HEK293 (cell line): Measurements from ENCODE around the gene MYL10.

Experiments
- ATF2 ChIP-seq: fragments of 450-650 bp; formaldehyde crosslinking; IDR thresholded peaks from 2 replicates; pipeline ENCODE4 v1.5.1; 2016; ENCODE audit warnings: missing biosample characterization, missing genetic modification characterization, low read depth
- MZF1 ChIP-seq: fragments of 450-650 bp; formaldehyde crosslinking; IDR thresholded peaks from 2 replicates; pipeline ENCODE4 v1.5.1; 2017; ENCODE audit warnings: missing biosample characterization, missing genetic modification characterization, borderline replicate concordance
- OVOL3 ChIP-seq: fragments of 450-650 bp; formaldehyde crosslinking; IDR thresholded peaks from 2 replicates; pipeline ENCODE4 v1.5.1; 2016; ENCODE audit warnings: missing biosample characterization, missing genetic modification characterization
- PRDM2 ChIP-seq: fragments of 450-650 bp; formaldehyde crosslinking; IDR thresholded peaks from 2 replicates; pipeline ENCODE4 v1.5.1; 2016; ENCODE audit warnings: missing biosample characterization, missing genetic modification characterization, borderline replicate concordance
- RBAK ChIP-seq: fragments of 450-650 bp; formaldehyde crosslinking; IDR thresholded peaks from 2 replicates; pipeline ENCODE4 v1.5.1; 2016; ENCODE audit warnings: missing biosample characterization, missing genetic modification characterization
- SCRT1 ChIP-seq: fragments of 450-650 bp; formaldehyde crosslinking; IDR thresholded peaks from 2 replicates; pipeline ENCODE4 v1.5.1; 2016; ENCODE audit warnings: missing biosample characterization, missing genetic modification characterization, borderline replicate concordance
- SCRT2 ChIP-seq: fragments of 450-650 bp; formaldehyde crosslinking; IDR thresholded peaks from 2 replicates; pipeline ENCODE4 v1.5.1; 2016; ENCODE audit warnings: missing biosample characterization, missing genetic modification characterization
- SP2 ChIP-seq: fragments of 450-650 bp; formaldehyde crosslinking; IDR thresholded peaks from 2 replicates; pipeline ENCODE4 v1.5.1; 2016; ENCODE audit warnings: missing biosample characterization, missing genetic modification characterization
- TRIM28 ChIP-seq: IDR thresholded peaks from 2 replicates; pipeline ENCODE4 v1.6.1; 2011; ENCODE audit warnings: low read length, control low read depth, borderline replicate concordance
- ZBTB26 ChIP-seq: fragments of 450-650 bp; formaldehyde crosslinking; optimal IDR thresholded peaks from 2 replicates; pipeline ENCODE3; 2016; ENCODE audit warnings: missing biosample characterization, mild to moderate bottlenecking, missing genetic modification characterization
- ZBTB48 ChIP-seq: fragments of 450-650 bp; formaldehyde crosslinking; IDR thresholded peaks from 2 replicates; pipeline ENCODE4 v1.5.1; 2016; ENCODE audit warnings: missing biosample characterization, missing genetic modification characterization
- ZNF174 ChIP-seq: fragments of 450-650 bp; formaldehyde crosslinking; IDR thresholded peaks from 2 replicates; pipeline ENCODE4 v1.5.0; 2017; ENCODE audit warnings: missing biosample characterization, mild to moderate bottlenecking, missing genetic modification characterization
- ZNF19 ChIP-seq: fragments of 450-650 bp; formaldehyde crosslinking; IDR thresholded peaks from 2 replicates; pipeline ENCODE4; 2016; ENCODE audit warnings: missing biosample characterization, missing genetic modification characterization, low read depth
- ZNF202 ChIP-seq: fragments of 450-650 bp; formaldehyde crosslinking; IDR thresholded peaks from 2 replicates; pipeline ENCODE4 v1.5.1; 2016; ENCODE audit warnings: missing biosample characterization, missing genetic modification characterization, borderline replicate concordance
- ZNF23 ChIP-seq: fragments of 450-650 bp; formaldehyde crosslinking; IDR thresholded peaks from 2 replicates; pipeline ENCODE4 v1.5.1; 2016; ENCODE audit warnings: missing biosample characterization, missing genetic modification characterization, borderline replicate concordance
- ZNF24 ChIP-seq: fragments of 450-650 bp; formaldehyde crosslinking; IDR thresholded peaks from 2 replicates; pipeline ENCODE4 v1.5.1; 2016; ENCODE audit warnings: missing biosample characterization, missing genetic modification characterization
- ZNF266 ChIP-seq: fragments of 450-650 bp; formaldehyde crosslinking; IDR thresholded peaks from 2 replicates; pipeline ENCODE4 v1.5.1; 2016; ENCODE audit warnings: missing biosample characterization, missing genetic modification characterization, low read depth
- ZNF274 ChIP-seq, 2 experiments: fragments of 200-500 bp in 1 of 2; fragments of 450-650 bp in 1 of 2; sonication (Bioruptor generic) in 1 of 2; formaldehyde crosslinking in 1 of 2; IDR thresholded peaks; 2 replicates each; pipeline versions ENCODE4 v1.5.1 to v1.6.1; 2014 to 2016; ENCODE audit warnings: borderline replicate concordance in 1 of 2, inconsistent platforms in 1 of 2, low read length in 1 of 2, missing biosample characterization in 1 of 2, missing genetic modification characterization in 1 of 2
- ZNF404 ChIP-seq: fragments of 450-650 bp; formaldehyde crosslinking; IDR thresholded peaks from 2 replicates; pipeline ENCODE4 v1.5.1; 2017; ENCODE audit warnings: missing biosample characterization, missing genetic modification characterization
- ZNF449 ChIP-seq: fragments of 450-650 bp; formaldehyde crosslinking; IDR thresholded peaks from 2 replicates; pipeline ENCODE4 v1.5.1; 2017; ENCODE audit warnings: missing biosample characterization, mild to moderate bottlenecking, missing genetic modification characterization, moderate library complexity
- ZNF530 ChIP-seq: fragments of 450-650 bp; formaldehyde crosslinking; IDR thresholded peaks from 2 replicates; pipeline ENCODE4 v1.5.1; 2016; ENCODE audit warnings: low read depth, missing biosample characterization, missing genetic modification characterization
- ZNF558 ChIP-seq: fragments of 450-650 bp; formaldehyde crosslinking; IDR thresholded peaks from 2 replicates; pipeline ENCODE4 v1.5.1; 2016; ENCODE audit warnings: missing biosample characterization, missing genetic modification characterization
- ZNF621 ChIP-seq: fragments of 450-650 bp; formaldehyde crosslinking; IDR thresholded peaks from 2 replicates; pipeline ENCODE4 v1.5.1; 2017; ENCODE audit warnings: missing biosample characterization, missing genetic modification characterization
- ZNF677 ChIP-seq: fragments of 450-650 bp; IDR thresholded peaks from 2 replicates; pipeline ENCODE4 v1.5.0; 2018; ENCODE audit warnings: missing biosample characterization, mild to moderate bottlenecking, missing genetic modification characterization, moderate library complexity
- ZNF692 ChIP-seq: fragments of 450-650 bp; formaldehyde crosslinking; IDR thresholded peaks from 2 replicates; pipeline ENCODE4 v1.5.1; 2016; ENCODE audit warnings: missing biosample characterization, missing genetic modification characterization
- ZNF791 ChIP-seq: fragments of 450-650 bp; formaldehyde crosslinking; IDR thresholded peaks from 2 replicates; pipeline ENCODE4 v1.5.1; 2016; ENCODE audit warnings: missing biosample characterization, missing genetic modification characterization
- ZSCAN30 ChIP-seq: fragments of 450-650 bp; IDR thresholded peaks from 2 replicates; pipeline ENCODE4 v1.5.1; 2018; ENCODE audit warnings: missing biosample characterization, mild to moderate bottlenecking, missing genetic modification characterization, moderate library complexity
- ZXDB ChIP-seq: fragments of 450-650 bp; formaldehyde crosslinking; IDR thresholded peaks from 2 replicates; pipeline ENCODE4 v1.5.1; 2016; ENCODE audit warnings: missing biosample characterization, missing genetic modification characterization

Gene MYL10

GRCh38 chr7:101602484-101603241 lies 26.4 kb downstream of the MYL10 start (continued):
- no peak for TF ChIP-seq PRDM2
- TF ChIP-seq MZF1 (tag by site-specific recombination), result no peak
- TF ChIP-seq ZBTB48 (tag by site-specific recombination), result no peak
- TF ChIP-seq SCRT1 (tag by site-specific recombination), result no peak
- TF ChIP-seq OVOL3 (tag by site-specific recombination), result no peak
- no peak for TF ChIP-seq ZNF692 (tag by site-specific recombination)
- no peak for TF ChIP-seq ZNF404
- no peak for TF ChIP-seq ZNF23 (tag by site-specific recombination)
- no peak for TF ChIP-seq ZNF202 (tag by site-specific recombination)
- TF ChIP-seq ZNF24 (tag by site-specific recombination), result no peak
- no peak for TF ChIP-seq ZNF449 (tag by site-specific recombination)
- no peak for TF ChIP-seq SCRT2 (tag by site-specific recombination)
- TF ChIP-seq ZBTB26 (tag by site-specific recombination), result no peak
- no peak for TF ChIP-seq ZNF266
- TF ChIP-seq ZNF19 (tag by site-specific recombination), result no peak
- no peak for TF ChIP-seq ZNF174 (tag by site-specific recombination)
- no peak for TF ChIP-seq RBAK
- no peak for TF ChIP-seq ATF2
- TF ChIP-seq ZNF791 (tag by site-specific recombination), result no peak
- TF ChIP-seq ZXDB (tag by site-specific recombination), result peak; percentile 45; the same call in 1 of the 2 replicates
- TF ChIP-seq ZNF274 (IDR thresholded peaks at IDR 0.05; ENCODE audit: low read length), result no peak
- TF ChIP-seq ZNF274 (tag by site-specific recombination; IDR thresholded peaks at IDR 0.05; ENCODE audit: borderline replicate concordance), result no peak
- TF ChIP-seq ZNF621 (tag by site-specific recombination), result no peak
- TF ChIP-seq ZSCAN30 (tag by site-specific recombination), result 0 out of 2 replicates have a peak, but pooled peaks have one; percentile 39
- TF ChIP-seq ZNF677 (tag by site-specific recombination), result no peak
- no peak for TF ChIP-seq SP2
- no peak for TF ChIP-seq ZNF558 (tag by site-specific recombination)
- TF ChIP-seq ZNF530 (tag by site-specific recombination), result no peak
- no peak for TF ChIP-seq TRIM28
